Transverse colon (tissue), 4 donors: ENCODE measurements around the gene HSH2D. TPM values are rescaled to one million over a fixed set of nuclear protein-coding genes. Genes with fewer than 3 reads are reported as not detected.

ENCODE experiments used
- DNase-seq: peaks from one replicate; pipeline ENCODE4 v3.0.0-alpha.2; 2019
- H3K27ac ChIP-seq, 4 donors: fragments of 200-600 bp; sonication (generic); 2 replicates each; pipeline ENCODE4 v1.5.1; 2016 to 2018; ENCODE audit warnings: inconsistent platforms in 4 of 4
- H3K27me3 ChIP-seq: fragments of 200-600 bp; sonication (generic); 2 replicates; pipeline ENCODE4 v1.5.1; 2017; ENCODE audit warnings: inconsistent platforms
- H3K36me3 ChIP-seq, 4 donors: fragments of 200-600 bp; sonication (generic); 2 replicates each; pipeline ENCODE4 v1.5.1; 2017 to 2019; ENCODE audit warnings: inconsistent platforms in 4 of 4
- H3K4me1 ChIP-seq, 4 donors: fragments of 200-600 bp; sonication (generic); 2 replicates each; pipeline ENCODE4 v1.5.1; 2017 to 2020; ENCODE audit warnings: inconsistent platforms in 4 of 4
- H3K4me3 ChIP-seq, 4 donors: fragments of 200-600 bp; sonication (generic); 1 replicate in 1 of 4; 2 replicates in 3 of 4; pipeline versions ENCODE4 v1.5.1 to v1.6.1; 2017 to 2019; ENCODE audit warnings: inconsistent platforms in 4 of 4
- H3K9me3 ChIP-seq, 2 donors: fragments of 200-600 bp; sonication (generic); 2 replicates each; pipeline ENCODE4 v1.5.1; 2017 to 2019; ENCODE audit warnings: inconsistent platforms in 2 of 2
- CTCF ChIP-seq, 5 experiments: fragments of 200-600 bp in 3 of 5; fragments of 450-650 bp in 2 of 5; sonication (generic) in 3 of 5; IDR thresholded peaks; 1 replicate in 2 of 5; 2 replicates in 3 of 5; pipeline ENCODE4 v1.5.1; 2016 to 2017; ENCODE audit warnings: antibody characterized with exemption in 5 of 5, inconsistent platforms in 3 of 5, mild to moderate bottlenecking in 2 of 5, moderate library complexity in 1 of 5
- EP300 ChIP-seq: sonication (generic); formaldehyde crosslinking; IDR thresholded peaks from one replicate; pipeline ENCODE4 v1.6.1; 2017; ENCODE audit warnings: antibody characterized with exemption, low read depth
- POLR2A ChIP-seq: fragments of 450-650 bp; IDR thresholded peaks from one replicate; pipeline ENCODE4 v1.6.1; 2016; ENCODE audit warnings: antibody characterized with exemption, mild to moderate bottlenecking, moderate library complexity
- POLR2AphosphoS5 ChIP-seq, 3 donors: sonication (generic); formaldehyde crosslinking; IDR thresholded peaks; one replicate each; pipeline ENCODE4 v1.6.1; 2016; ENCODE audit warnings: antibody characterized with exemption in 3 of 3
- WGBS, 2 donors: methylation state at CpG; one replicate each; pipeline ENCODE4 v1.1.5; 2018; ENCODE audit warnings: low coverage in 1 of 2; 5-methylcytosine and 5-hydroxymethylcytosine counted together
- in situ Hi-C, 4 donors: fragments of 200-750 bp; cut with MboI; loops; one replicate each; pipeline versions ENCODE4 v1.15.0 to v1.15.1; 2017; ENCODE audit warnings: low sequenced_read_pairs in 3 of 4, low pct_ligation_motif_present in 1 of 4, low pct_unique_long_range_greater_than_20kb in 1 of 4
- intact Hi-C: fragments of 100-400 bp; cut with DNase I; formaldehyde crosslinking; loops from one replicate; pipeline ENCODE4 v1.15.1; 2023; ENCODE audit warnings: low total_unique reads
- total RNA-seq, 4 donors: library from RNA; depleted of rRNA; stranded (reverse); fragments of >200 nt; gene quantifications; one replicate each; pipeline ENCODE4 v1.1.0, GENCODE V29; 2016

HSH2D gene
- total RNA-seq, 4 donors from 2014 or later, result 17.6 to 55.4 (median 30.8) TPM

- intact Hi-C loops (no loop called here), in situ Hi-C loops (no loop called here)
- Histone ChIP-seq H3K4me3 (no peak overlapping the region), H3K4me1 (peaks cover 0 to 12% (median 0%) of the 10 kb centered on the region in 4 donors), H3K27ac (no peak overlapping the region), H3K9me3 (no peaks in the 10 kb centered on the region), H3K36me3 (no peaks in the 10 kb centered on the region), H3K27me3 (no peaks in the 10 kb centered on the region)
- no peak for DNase-seq
- TF ChIP-seq POLR2AphosphoS5 (IDR thresholded peaks at IDR 0.05) (no peak), CTCF (IDR thresholded peaks at IDR 0.05) (no peak), EP300 (no peak), POLR2A (no peak)
- WGBS, 2 donors, result 78% methylated on average over 1 of the region's 1 CpG; no CpG with 5 or more reads in 1 of the 2 donors
Observed at GRCh38 chr19:16166417-16166816, 22.9 kb downstream of the HSH2D start.

- no peaks in the 10 kb centered on the region for H3K36me3 ChIP-seq
- intact Hi-C loops (no loop called here), in situ Hi-C loops (no loop called here)
- H3K4me1 ChIP-seq, result peaks cover 0 to 12% (median 0%) of the 10 kb centered on the region in 4 donors
- no peak overlapping the region for H3K4me3 ChIP-seq
- H3K27ac ChIP-seq, result no peak overlapping the region
- TF ChIP-seq EP300 (no peak), CTCF (IDR thresholded peaks at IDR 0.05) (no peak), POLR2AphosphoS5 (IDR thresholded peaks at IDR 0.05) (no peak), POLR2A (no peak)
- H3K27me3 ChIP-seq, result no peaks in the 10 kb centered on the region
- DNase-seq, result no peak
- no peaks in the 10 kb centered on the region for H3K9me3 ChIP-seq
- WGBS, 2 donors, result 92 to 100% methylated on average over 4 to 5 of the region's 5 CpGs
Observed at GRCh38 chr19:16167055-16167454, 23.6 kb downstream of the HSH2D start.

- no peaks in the 10 kb centered on the region for H3K27me3 ChIP-seq
- in situ Hi-C loops (no loop called here), intact Hi-C loops (no loop called here)
- no peaks in the 10 kb centered on the region for H3K9me3 ChIP-seq
- no peaks in the 10 kb centered on the region for H3K36me3 ChIP-seq
- H3K27ac ChIP-seq, result no peak overlapping the region
- TF ChIP-seq POLR2AphosphoS5 (IDR thresholded peaks at IDR 0.05) (no peak), EP300 (no peak), CTCF (IDR thresholded peaks at IDR 0.05) (no peak), POLR2A (no peak)
- peaks cover 0 to 8% (median 0%) of the 10 kb centered on the region in 4 donors for H3K4me1 ChIP-seq
- WGBS, 2 donors, result 40 to 52% methylated on average over 1 to 2 of the region's 2 CpGs
- H3K4me3 ChIP-seq, result no peak overlapping the region
- DNase-seq, result no peak
Observed at GRCh38 chr19:16168465-16169081, 25.1 kb downstream of the HSH2D start.

GRCh38 chr19:16170134-16170533 lies 26.6 kb downstream of the HSH2D start:
- 80 to 100% methylated on average over 1 of the region's 1 CpG for WGBS, 2 donors
- TF ChIP-seq EP300 (no peak), CTCF (IDR thresholded peaks at IDR 0.05) (no peak), POLR2AphosphoS5 (IDR thresholded peaks at IDR 0.05) (no peak), POLR2A (no peak)
- H3K4me1 ChIP-seq, result no peaks in the 10 kb centered on the region
- H3K27me3 ChIP-seq, result no peaks in the 10 kb centered on the region
- no peaks in the 10 kb centered on the region for H3K9me3 ChIP-seq
- in situ Hi-C loops, result loop anchor here in 1 of 4 donors (10.0 kb wide), 1 partner anchor 125 kb away; no protein-coding TSS in a partner anchor
- no peak overlapping the region for H3K4me3 ChIP-seq
- no peak overlapping the region for H3K27ac ChIP-seq
- intact Hi-C loops, result no loop called here
- no peaks in the 10 kb centered on the region for H3K36me3 ChIP-seq
- DNase-seq, result no peak
